HEK293T (cell line): ENCODE data around the gene RNF7.

ENCODE experiments used
- BHLHE40 ChIP-seq: fragments of 450-650 bp; IDR thresholded peaks from 2 replicates; pipeline ENCODE4 v1.6.1; 2016; ENCODE audit warnings: mild to moderate bottlenecking, moderate library complexity, borderline replicate concordance
- CTBP1 ChIP-seq: fragments of 450-650 bp; IDR thresholded peaks from 2 replicates; pipeline ENCODE4 v1.6.1; 2016; ENCODE audit warnings: borderline replicate concordance
- FOXA1 ChIP-seq: fragments of 450-650 bp; IDR thresholded peaks from 2 replicates; pipeline ENCODE4 v1.6.1; 2016; ENCODE audit warnings: mild to moderate bottlenecking
- HDGF ChIP-seq: fragments of 450-650 bp; IDR thresholded peaks from 2 replicates; pipeline ENCODE4 v1.6.1; 2017; ENCODE audit warnings: antibody characterized with exemption, borderline replicate concordance
- NFRKB ChIP-seq: fragments of 450-650 bp; IDR thresholded peaks from 2 replicates; pipeline ENCODE4 v1.6.1; 2016; ENCODE audit warnings: mild to moderate bottlenecking, moderate library complexity
- PKNOX1 ChIP-seq: fragments of 450-650 bp; IDR thresholded peaks from 2 replicates; pipeline ENCODE4 v1.6.1; 2016
- SUZ12 ChIP-seq: fragments of 450-650 bp; IDR thresholded peaks from 2 replicates; pipeline ENCODE4 v1.6.1; 2016; ENCODE audit warnings: mild to moderate bottlenecking

- TF ChIP-seq CTBP1 = no peak
- no peak for TF ChIP-seq SUZ12
- TF ChIP-seq BHLHE40 = no peak
- no peak for TF ChIP-seq PKNOX1
- no peak for TF ChIP-seq HDGF
- TF ChIP-seq NFRKB = no peak
- TF ChIP-seq FOXA1 = no peak
These were observed 57.6 kb downstream of the RNF7 start for GRCh38 chr3:141795741-141796080.
